Measurements from ENCODE around the gene CLIP2. TPM values are rescaled to one million over a fixed set of nuclear protein-coding genes. Genes with fewer than 3 reads are reported as not detected.
"Not testable (repeated sequence)": the region's sequence is repeated elsewhere in the genome, so short reads cannot be mapped to it uniquely, and the experiment has no call there.

Gene CLIP2
- polyA plus RNA-seq, 1 donor from 2014 or later = 25.7 TPM

GRCh38 chr7:74351836-74352235, 62.6 kb downstream of the CLIP2 start:
- no peak overlapping the region for H3K27ac ChIP-seq (ENCODE audit: low read length)
- H3K9ac ChIP-seq (ENCODE audit: low read length) = no peak overlapping the region
- TF ChIP-seq CTCF (IDR thresholded peaks at IDR 0.05; ENCODE audit: poor library complexity, severe bottlenecking) = no peak
- TF ChIP-seq SMC3 (conservative IDR thresholded peaks at IDR 0.05; ENCODE audit: poor library complexity) = no peak
- no peak for TF ChIP-seq REST (IDR thresholded peaks at IDR 0.05; ENCODE audit: borderline replicate concordance)
- TF ChIP-seq TAF1 (IDR thresholded peaks at IDR 0.05; ENCODE audit: low read depth) = no peak
- no peak for TF ChIP-seq EZH2 (IDR thresholded peaks at IDR 0.05; ENCODE audit: borderline replicate concordance, insufficient read depth, low read length, poor library complexity, severe bottlenecking)
- TF ChIP-seq RAD21 (conservative IDR thresholded peaks at IDR 0.05) = no peak
- no peak overlapping the region for H2AFZ ChIP-seq (ENCODE audit: low read depth, low read length)
- no peaks in the 10 kb centered on the region for H3K9me3 ChIP-seq (ENCODE audit: low read length)
- H3K4me2 ChIP-seq (ENCODE audit: low read length) = no peak overlapping the region
- no peaks in the 10 kb centered on the region for H3K79me2 ChIP-seq (replicated peaks; ENCODE audit: insufficient read depth, low read length)
- no peak overlapping the region for H3K4me3 ChIP-seq (ENCODE audit: low read length)
- H3K36me3 ChIP-seq (ENCODE audit: insufficient read depth, low read length) = peaks cover 16% of the 10 kb centered on the region
- no peaks in the 10 kb centered on the region for H3K27me3 ChIP-seq (ENCODE audit: insufficient read depth, low read depth, low read length)
- H4K20me1 ChIP-seq (ENCODE audit: insufficient read depth) = no peaks in the 10 kb centered on the region
- H3F3A ChIP-seq (ENCODE audit: insufficient read depth, low read length, poor library complexity, severe bottlenecking) = no peaks in the 10 kb centered on the region
- no peaks in the 10 kb centered on the region for H3K9me2 ChIP-seq (ENCODE audit: insufficient read depth, low read length)

GRCh38 chr7:74352551-74353138, 63.4 kb downstream of the CLIP2 start:
- H3K27me3 ChIP-seq (ENCODE audit: insufficient read depth, low read depth, low read length); H3K9me3 ChIP-seq (ENCODE audit: low read length); H3F3A ChIP-seq (ENCODE audit: insufficient read depth, low read length, poor library complexity, severe bottlenecking); H4K20me1 ChIP-seq (ENCODE audit: insufficient read depth); H3K27ac ChIP-seq (ENCODE audit: low read length); H3K79me2 ChIP-seq (replicated peaks; ENCODE audit: insufficient read depth, low read length); H3K4me3 ChIP-seq (ENCODE audit: low read length); H3K4me2 ChIP-seq (ENCODE audit: low read length); H3K9me2 ChIP-seq (ENCODE audit: insufficient read depth, low read length); H2AFZ ChIP-seq (ENCODE audit: low read depth, low read length); H3K9ac ChIP-seq (ENCODE audit: low read length): not testable (repeated sequence)
- H3K36me3 ChIP-seq (ENCODE audit: insufficient read depth, low read length) = peaks cover 16% of the 10 kb centered on the region

GRCh38 chr7:74354009-74354408, 64.8 kb downstream of the CLIP2 start:
- Histone ChIP-seq H2AFZ (ENCODE audit: low read depth, low read length) (no peak overlapping the region), H4K20me1 (ENCODE audit: insufficient read depth) (no peaks in the 10 kb centered on the region), H3K36me3 (ENCODE audit: insufficient read depth, low read length) (peaks cover 16% of the 10 kb centered on the region), H3K79me2 (replicated peaks; ENCODE audit: insufficient read depth, low read length) (no peaks in the 10 kb centered on the region), H3F3A (ENCODE audit: insufficient read depth, low read length, poor library complexity, severe bottlenecking) (no peaks in the 10 kb centered on the region), H3K4me2 (ENCODE audit: low read length) (no peak overlapping the region), H3K9ac (ENCODE audit: low read length) (no peak overlapping the region), H3K27ac (ENCODE audit: low read length) (no peak overlapping the region), H3K9me3 (ENCODE audit: low read length) (no peaks in the 10 kb centered on the region), H3K9me2 (ENCODE audit: insufficient read depth, low read length) (no peaks in the 10 kb centered on the region), H3K27me3 (ENCODE audit: insufficient read depth, low read depth, low read length) (no peaks in the 10 kb centered on the region), H3K4me3 (ENCODE audit: low read length) (no peak overlapping the region)
- TF ChIP-seq REST (IDR thresholded peaks at IDR 0.05; ENCODE audit: borderline replicate concordance) = no peak
- no peak for TF ChIP-seq POLR2AphosphoS5 (IDR thresholded peaks at IDR 0.05)
- TF ChIP-seq MXI1 (conservative IDR thresholded peaks at IDR 0.05; ENCODE audit: poor library complexity, severe bottlenecking) = no peak
- TF ChIP-seq RAD21 (conservative IDR thresholded peaks at IDR 0.05) = no peak
- no peak for TF ChIP-seq TAF1 (IDR thresholded peaks at IDR 0.05; ENCODE audit: low read depth)
- TF ChIP-seq EZH2 (IDR thresholded peaks at IDR 0.05; ENCODE audit: borderline replicate concordance, insufficient read depth, low read length, poor library complexity, severe bottlenecking) = no peak
- TF ChIP-seq EP300 (conservative IDR thresholded peaks at IDR 0.05; ENCODE audit: poor library complexity, severe bottlenecking) = no peak
- no peak for TF ChIP-seq CTCF (IDR thresholded peaks at IDR 0.05; ENCODE audit: poor library complexity, severe bottlenecking)
- TF ChIP-seq SMC3 (conservative IDR thresholded peaks at IDR 0.05; ENCODE audit: poor library complexity) = no peak

Measured in neural cell (in vitro differentiated cells).